Measurements from ENCODE around the gene EPS8L1.

The EPS8L1 gene

GRCh38 chr19:55136399-55137102 lies 60.9 kb downstream of the EPS8L1 start:
- no peak overlapping the region for H3K4me3 ChIP-seq (ENCODE audit: low read depth, low read length)
- no peak for TF ChIP-seq CTCF (IDR thresholded peaks at IDR 0.05; ENCODE audit: low read depth, low read length, missing control alignments)
- DNase-seq (ENCODE audit: low read depth), result no peak

Measured in GM12864 (cell line).